K562 (cell line): ENCODE data around the gene ACTL8. TPM values are rescaled to one million over a fixed set of nuclear protein-coding genes. Genes with fewer than 3 reads are reported as not detected.

ENCODE experiments used
- BDP1 ChIP-seq: IDR thresholded peaks from 3 replicates; pipeline ENCODE4 v1.6.1; 2011; ENCODE audit not compliant: insufficient read length, insufficient read depth
- CREB1 ChIP-seq, 2 experiments: sonication (generic) in 1 of 2; formaldehyde crosslinking in 1 of 2; IDR thresholded peaks; 2 replicates each; pipeline versions ENCODE4 v1.6.1 to v1.8.0; 2012 to 2022; ENCODE audit warnings: inconsistent platforms in 1 of 2, mild to moderate bottlenecking in 1 of 2, missing genetic modification reagents in 1 of 2, moderate library complexity in 1 of 2
- HNRNPLL ChIP-seq: fragments of 200-400 bp; formaldehyde crosslinking; IDR thresholded peaks from 2 replicates; pipeline ENCODE4 v1.6.1; 2017; ENCODE audit warnings: low read length, low read depth, mild to moderate bottlenecking; ENCODE audit not compliant: poor library complexity, severe bottlenecking
- NCOA6 ChIP-seq: fragments of 450-650 bp; IDR thresholded peaks from 2 replicates; pipeline ENCODE4 v1.6.1; 2017; ENCODE audit warnings: mild to moderate bottlenecking
- POLR2G ChIP-seq: fragments of 200-400 bp; formaldehyde crosslinking; IDR thresholded peaks from 2 replicates; pipeline ENCODE4 v1.6.1; 2017; ENCODE audit warnings: low read depth, mild to moderate bottlenecking, antibody characterized with exemption, low read length, moderate library complexity
- POLR3G ChIP-seq: IDR thresholded peaks from 2 replicates; pipeline ENCODE4 v1.6.1; 2011; ENCODE audit not compliant: insufficient read length, insufficient replicate concordance; ENCODE audit errors: extremely low read depth
- SMAD4 ChIP-seq: fragments of 250-450 bp; sonication (Bioruptor Pico); conservative IDR thresholded peaks from 2 replicates; pipeline ENCODE4 v1.8.0; 2021; ENCODE audit warnings: inconsistent platforms, mild to moderate bottlenecking, moderate library complexity
- STAG1 ChIP-seq: sonication (generic); formaldehyde crosslinking; IDR thresholded peaks from 2 replicates; pipeline ENCODE4 v1.5.0; 2020; ENCODE audit warnings: missing genetic modification reagents, borderline replicate concordance
- ZNF3 ChIP-seq: fragments of 250-450 bp; sonication (Bioruptor Pico); IDR thresholded peaks from 2 replicates; pipeline ENCODE4 v1.5.0; 2021; ENCODE audit warnings: mild to moderate bottlenecking, moderate library complexity
- ZNF347 ChIP-seq: fragments of 450-650 bp; formaldehyde crosslinking; IDR thresholded peaks from 2 replicates; pipeline ENCODE4 v1.4.0; 2020; ENCODE audit warnings: low read depth, mild to moderate bottlenecking, moderate library complexity
- ZNF551 ChIP-seq: fragments of 250-450 bp; sonication (Bioruptor Pico); IDR thresholded peaks from 2 replicates; pipeline ENCODE4 v1.5.0; 2021; ENCODE audit warnings: mild to moderate bottlenecking, moderate library complexity
- ZNF695 ChIP-seq: fragments of 450-650 bp; formaldehyde crosslinking; IDR thresholded peaks from 2 replicates; pipeline ENCODE4 v1.4.0; 2020; ENCODE audit warnings: mild to moderate bottlenecking, moderate library complexity
- ZNF778 ChIP-seq: fragments of 450-650 bp; formaldehyde crosslinking; IDR thresholded peaks from 2 replicates; pipeline ENCODE4 v1.4.0; 2020; ENCODE audit warnings: mild to moderate bottlenecking, moderate library complexity
- ZNF79 ChIP-seq: fragments of 250-450 bp; sonication (Bioruptor Pico); IDR thresholded peaks from 2 replicates; pipeline ENCODE4 v1.4.0; 2020; ENCODE audit warnings: low read depth, mild to moderate bottlenecking, moderate library complexity
- ZSCAN32 ChIP-seq: fragments of 450-650 bp; formaldehyde crosslinking; IDR thresholded peaks from 2 replicates; pipeline ENCODE4 v1.4.0; 2020; ENCODE audit warnings: mild to moderate bottlenecking, moderate library complexity
- ZZZ3 ChIP-seq: fragments of 450-650 bp; IDR thresholded peaks from 2 replicates; pipeline ENCODE4 v1.6.1; 2016; ENCODE audit warnings: antibody characterized with exemption, mild to moderate bottlenecking, moderate library complexity
- polyA plus RNA-seq, 8 experiments: library from polyadenylated mRNA; depleted of rRNA in 4 of 8; stranded (reverse) in 5 of 8; unstranded in 3 of 8; fragments of >200 nt; fragmentation: Nextera tagmentation in 2 of 8; fragmentation: Illumina TruSeq in 1 of 8; extraction: Ambion mirVana in 2 of 8; extraction: Trizol in 1 of 8; gene quantifications; 2 replicates each; pipeline versions ENCODE4 v1.2.1 to v1.2.3, GENCODE V29; 2011 to 2014; ENCODE audit warnings: inconsistent platforms in 1 of 8, missing spikeins in 1 of 8
- total RNA-seq, 7 experiments: library from RNA; depleted of rRNA in 6 of 7; stranded (reverse); fragments of >200 nt in 6 of 7; fragmentation: Illumina TruSeq in 2 of 7; extraction: Trizol in 2 of 7; gene quantifications; 2 replicates each; pipeline versions ENCODE4 v1.2.1 to v1.2.3, GENCODE V29; 2011 to 2021; ENCODE audit warnings: low replicate concordance in 1 of 7
- TF ChIP-seq, protein P1 (sequence below): sonication (generic); formaldehyde crosslinking; IDR thresholded peaks from 2 replicates; pipeline ENCODE4 v1.8.0; 2022; ENCODE audit warnings: missing genetic modification reagents, mild to moderate bottlenecking, moderate library complexity, borderline replicate concordance
- TF ChIP-seq, protein P2 (sequence below): sonication (generic); formaldehyde crosslinking; IDR thresholded peaks from 2 replicates; pipeline ENCODE4 v1.8.0; 2022; ENCODE audit warnings: mild to moderate bottlenecking, missing genetic modification reagents, borderline replicate concordance
- TF ChIP-seq, protein P3 (sequence below): fragments of 250-450 bp; sonication (Bioruptor Pico); IDR thresholded peaks from 2 replicates; pipeline ENCODE4 v1.4.0; 2020; ENCODE audit warnings: mild to moderate bottlenecking, moderate library complexity
- TF ChIP-seq, protein P4 (sequence below): fragments of 250-450 bp; sonication (Bioruptor Pico); IDR thresholded peaks from 2 replicates; pipeline ENCODE4 v1.5.1; 2021; ENCODE audit warnings: mild to moderate bottlenecking
- TF ChIP-seq, protein P5 (sequence below): fragments of 450-650 bp; formaldehyde crosslinking; IDR thresholded peaks from 2 replicates; pipeline ENCODE4 v1.4.0; 2022; ENCODE audit warnings: missing genetic modification characterization

Gene ACTL8
- total and polyA plus RNA-seq, 9 of the 15 experiments (the other 6 are each of a cell fraction or from before 2014, with no cell fraction given) = 0.30 to 3.3 (median 1.6) TPM

DNA sequence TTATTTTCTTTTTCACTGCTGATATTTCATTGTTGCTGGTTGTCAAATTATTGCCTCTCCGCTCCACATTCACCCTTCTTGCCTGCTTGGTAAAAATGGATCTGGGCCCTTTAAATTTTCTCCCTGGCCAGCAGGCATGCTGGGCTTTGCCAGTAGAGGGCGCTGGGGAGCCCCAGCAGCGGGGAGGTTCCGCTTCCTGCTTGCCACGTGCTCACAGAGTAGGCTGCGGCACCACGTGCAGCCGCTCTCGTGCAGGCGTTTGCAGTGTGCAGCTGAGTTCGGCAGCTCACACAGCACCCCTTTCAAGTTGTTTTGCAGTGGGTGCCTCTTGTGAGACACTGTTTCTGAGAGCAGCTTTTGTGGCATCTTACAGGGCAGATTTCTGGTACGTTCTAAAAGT lies at the start of gene ACTL8 (continued):
- no peak for TF ChIP-seq NCOA6
- no peak for TF ChIP-seq ZZZ3
- TF ChIP-seq SMAD4 = no peak
- TF ChIP-seq, protein P1, sequence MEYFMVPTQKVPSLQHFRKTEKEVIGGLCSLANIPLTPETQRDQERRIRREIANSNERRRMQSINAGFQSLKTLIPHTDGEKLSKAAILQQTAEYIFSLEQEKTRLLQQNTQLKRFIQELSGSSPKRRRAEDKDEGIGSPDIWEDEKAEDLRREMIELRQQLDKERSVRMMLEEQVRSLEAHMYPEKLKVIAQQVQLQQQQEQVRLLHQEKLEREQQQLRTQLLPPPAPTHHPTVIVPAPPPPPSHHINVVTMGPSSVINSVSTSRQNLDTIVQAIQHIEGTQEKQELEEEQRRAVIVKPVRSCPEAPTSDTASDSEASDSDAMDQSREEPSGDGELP (CRISPR knock-in tag) = peak; percentile 44; the same call in 1 of the 2 replicates
- no peak for TF ChIP-seq ZNF695 (CRISPR knock-in tag)
- no peak for TF ChIP-seq POLR3G
- TF ChIP-seq ZNF551 (CRISPR knock-in tag) = no peak
- TF ChIP-seq HNRNPLL = no peak
- no peak for TF ChIP-seq ZSCAN32 (CRISPR knock-in tag)
- TF ChIP-seq, protein P2, sequence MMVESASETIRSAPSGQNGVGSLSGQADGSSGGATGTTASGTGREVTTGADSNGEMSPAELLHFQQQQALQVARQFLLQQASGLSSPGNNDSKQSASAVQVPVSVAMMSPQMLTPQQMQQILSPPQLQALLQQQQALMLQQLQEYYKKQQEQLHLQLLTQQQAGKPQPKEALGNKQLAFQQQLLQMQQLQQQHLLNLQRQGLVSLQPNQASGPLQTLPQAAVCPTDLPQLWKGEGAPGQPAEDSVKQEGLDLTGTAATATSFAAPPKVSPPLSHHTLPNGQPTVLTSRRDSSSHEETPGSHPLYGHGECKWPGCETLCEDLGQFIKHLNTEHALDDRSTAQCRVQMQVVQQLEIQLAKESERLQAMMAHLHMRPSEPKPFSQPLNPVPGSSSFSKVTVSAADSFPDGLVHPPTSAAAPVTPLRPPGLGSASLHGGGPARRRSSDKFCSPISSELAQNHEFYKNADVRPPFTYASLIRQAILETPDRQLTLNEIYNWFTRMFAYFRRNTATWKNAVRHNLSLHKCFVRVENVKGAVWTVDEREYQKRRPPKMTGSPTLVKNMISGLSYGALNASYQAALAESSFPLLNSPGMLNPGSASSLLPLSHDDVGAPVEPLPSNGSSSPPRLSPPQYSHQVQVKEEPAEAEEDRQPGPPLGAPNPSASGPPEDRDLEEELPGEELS (CRISPR knock-in tag) = no peak
- TF ChIP-seq BDP1 = no peak
- no peak for TF ChIP-seq CREB1 (IDR thresholded peaks at IDR 0.05)
- TF ChIP-seq CREB1 (CRISPR knock-in tag; IDR thresholded peaks at IDR 0.05) = no peak
- TF ChIP-seq ZNF79 (CRISPR knock-in tag) = no peak
- TF ChIP-seq STAG1 (CRISPR knock-in tag) = no peak
- TF ChIP-seq ZNF3 = no peak
- no peak for TF ChIP-seq ZNF347
- TF ChIP-seq, protein P3, sequence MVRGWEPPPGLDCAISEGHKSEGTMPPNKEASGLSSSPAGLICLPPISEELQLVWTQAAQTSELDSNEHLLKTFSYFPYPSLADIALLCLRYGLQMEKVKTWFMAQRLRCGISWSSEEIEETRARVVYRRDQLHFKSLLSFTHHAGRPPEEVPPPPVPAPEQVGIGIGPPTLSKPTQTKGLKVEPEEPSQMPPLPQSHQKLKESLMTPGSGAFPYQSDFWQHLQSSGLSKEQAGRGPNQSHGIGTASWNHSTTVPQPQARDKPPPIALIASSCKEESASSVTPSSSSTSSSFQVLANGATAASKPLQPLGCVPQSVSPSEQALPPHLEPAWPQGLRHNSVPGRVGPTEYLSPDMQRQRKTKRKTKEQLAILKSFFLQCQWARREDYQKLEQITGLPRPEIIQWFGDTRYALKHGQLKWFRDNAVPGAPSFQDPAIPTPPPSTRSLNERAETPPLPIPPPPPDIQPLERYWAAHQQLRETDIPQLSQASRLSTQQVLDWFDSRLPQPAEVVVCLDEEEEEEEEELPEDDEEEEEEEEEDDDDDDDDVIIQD (CRISPR knock-in tag) = no peak
- no peak for TF ChIP-seq ZNF778 (CRISPR knock-in tag)
- TF ChIP-seq, protein P4, sequence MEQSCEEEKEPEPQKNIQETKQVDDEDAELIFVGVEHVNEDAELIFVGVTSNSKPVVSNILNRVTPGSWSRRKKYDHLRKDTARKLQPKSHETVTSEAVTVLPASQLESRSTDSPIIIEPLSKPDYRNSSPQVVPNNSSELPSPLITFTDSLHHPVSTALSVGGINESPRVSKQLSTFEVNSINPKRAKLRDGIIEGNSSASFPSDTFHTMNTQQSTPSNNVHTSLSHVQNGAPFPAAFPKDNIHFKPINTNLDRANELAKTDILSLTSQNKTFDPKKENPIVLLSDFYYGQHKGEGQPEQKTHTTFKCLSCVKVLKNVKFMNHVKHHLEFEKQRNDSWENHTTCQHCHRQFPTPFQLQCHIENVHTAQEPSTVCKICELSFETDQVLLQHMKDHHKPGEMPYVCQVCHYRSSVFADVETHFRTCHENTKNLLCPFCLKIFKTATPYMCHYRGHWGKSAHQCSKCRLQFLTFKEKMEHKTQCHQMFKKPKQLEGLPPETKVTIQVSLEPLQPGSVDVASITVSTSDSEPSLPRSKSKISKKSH = no peak
- TF ChIP-seq, protein P5, sequence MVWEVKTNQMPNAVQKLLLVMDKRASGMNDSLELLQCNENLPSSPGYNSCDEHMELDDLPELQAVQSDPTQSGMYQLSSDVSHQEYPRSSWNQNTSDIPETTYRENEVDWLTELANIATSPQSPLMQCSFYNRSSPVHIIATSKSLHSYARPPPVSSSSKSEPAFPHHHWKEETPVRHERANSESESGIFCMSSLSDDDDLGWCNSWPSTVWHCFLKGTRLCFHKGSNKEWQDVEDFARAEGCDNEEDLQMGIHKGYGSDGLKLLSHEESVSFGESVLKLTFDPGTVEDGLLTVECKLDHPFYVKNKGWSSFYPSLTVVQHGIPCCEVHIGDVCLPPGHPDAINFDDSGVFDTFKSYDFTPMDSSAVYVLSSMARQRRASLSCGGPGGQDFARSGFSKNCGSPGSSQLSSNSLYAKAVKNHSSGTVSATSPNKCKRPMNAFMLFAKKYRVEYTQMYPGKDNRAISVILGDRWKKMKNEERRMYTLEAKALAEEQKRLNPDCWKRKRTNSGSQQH (CRISPR knock-in tag) = no peak
- no peak for TF ChIP-seq POLR2G
